ENCODE data around the gene LRRC34.

DNA sequence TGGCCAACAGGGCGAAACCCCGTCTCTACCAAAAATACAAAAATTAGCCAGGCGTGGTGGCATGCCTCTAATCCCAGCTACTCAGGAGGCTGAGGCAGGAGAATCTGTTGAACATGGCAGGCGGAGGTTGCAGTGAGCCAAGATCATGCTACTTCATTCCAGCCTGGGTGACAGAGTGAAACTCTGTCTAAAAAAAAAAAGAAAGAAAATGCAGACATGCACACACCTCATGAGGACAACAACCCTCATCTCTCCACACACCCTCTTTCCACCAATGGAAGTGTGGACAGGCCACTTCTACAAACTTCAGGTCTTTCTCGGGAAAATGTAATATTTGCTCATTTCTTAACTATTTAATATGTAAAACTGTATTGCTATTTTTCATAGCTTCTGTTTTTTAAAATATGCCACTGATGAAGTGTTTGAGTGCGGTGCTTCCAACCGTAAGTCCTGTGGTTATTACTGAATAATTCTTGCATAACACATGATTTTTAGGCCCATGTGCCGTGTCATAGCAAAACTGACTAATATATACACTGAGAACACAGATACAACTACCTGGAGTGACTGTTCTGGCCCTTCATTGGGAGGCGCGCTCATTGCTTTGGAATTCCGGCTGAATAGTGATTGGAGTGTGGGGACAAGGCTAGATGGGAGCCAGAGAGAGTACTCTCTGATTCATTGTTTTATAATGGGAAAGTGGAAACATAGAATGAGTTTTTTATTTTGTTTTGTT is 33.9 kb upstream of the LRRC34 start:
- TF ChIP-seq EZH2 (IDR thresholded peaks at IDR 0.05; ENCODE audit: low read length, missing control alignments), result no peak
- TF ChIP-seq, protein P1, sequence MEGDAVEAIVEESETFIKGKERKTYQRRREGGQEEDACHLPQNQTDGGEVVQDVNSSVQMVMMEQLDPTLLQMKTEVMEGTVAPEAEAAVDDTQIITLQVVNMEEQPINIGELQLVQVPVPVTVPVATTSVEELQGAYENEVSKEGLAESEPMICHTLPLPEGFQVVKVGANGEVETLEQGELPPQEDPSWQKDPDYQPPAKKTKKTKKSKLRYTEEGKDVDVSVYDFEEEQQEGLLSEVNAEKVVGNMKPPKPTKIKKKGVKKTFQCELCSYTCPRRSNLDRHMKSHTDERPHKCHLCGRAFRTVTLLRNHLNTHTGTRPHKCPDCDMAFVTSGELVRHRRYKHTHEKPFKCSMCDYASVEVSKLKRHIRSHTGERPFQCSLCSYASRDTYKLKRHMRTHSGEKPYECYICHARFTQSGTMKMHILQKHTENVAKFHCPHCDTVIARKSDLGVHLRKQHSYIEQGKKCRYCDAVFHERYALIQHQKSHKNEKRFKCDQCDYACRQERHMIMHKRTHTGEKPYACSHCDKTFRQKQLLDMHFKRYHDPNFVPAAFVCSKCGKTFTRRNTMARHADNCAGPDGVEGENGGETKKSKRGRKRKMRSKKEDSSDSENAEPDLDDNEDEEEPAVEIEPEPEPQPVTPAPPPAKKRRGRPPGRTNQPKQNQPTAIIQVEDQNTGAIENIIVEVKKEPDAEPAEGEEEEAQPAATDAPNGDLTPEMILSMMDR (conservative IDR thresholded peaks at IDR 0.05 in 1 of 2, IDR thresholded peaks at IDR 0.05 in 1 of 2; ENCODE audit: low read depth in 1 of 2, low read length in 2 of 2), result no peak
